GM23338 (cell line): ENCODE results near the gene MRC2. TPM values are rescaled to one million over a fixed set of nuclear protein-coding genes. Genes with fewer than 3 reads are reported as not detected.
A peak's percentile ranks its signal among the peaks of the same experiment; 100 is the strongest.

ENCODE experiments used
- ATAC-seq: fragments of 200-7000 bp; cut with Tn5 transposase; 3 replicates; pipeline ENCODE4 v1.9.1; 2020
- DNase-seq: peaks from one replicate; pipeline ENCODE4 v3.0.0-alpha.2; 2015; ENCODE audit warnings: low spot score
- H2AFZ ChIP-seq: fragments of 200-600 bp; sonication (generic); 2 replicates; pipeline ENCODE4 v1.8.0; 2016; ENCODE audit warnings: antibody characterized with exemption, mild to moderate bottlenecking, moderate library complexity
- H3F3A ChIP-seq: fragments of 200-600 bp; sonication (generic); replicated peaks from 2 replicates; pipeline ENCODE4 v1.8.0; 2017; ENCODE audit warnings: antibody characterized with exemption, mixed run types, low read depth
- H3K27ac ChIP-seq: fragments of 200-600 bp; sonication (generic); 2 replicates; pipeline ENCODE4 v1.6.1; 2016; ENCODE audit warnings: low read depth
- H3K27me3 ChIP-seq: fragments of 200-600 bp; sonication (generic); 2 replicates; pipeline ENCODE4 v1.8.0; 2016; ENCODE audit warnings: mild to moderate bottlenecking, mixed run types, moderate library complexity; ENCODE audit not compliant: insufficient read depth
- H3K36me3 ChIP-seq: fragments of 200-600 bp; sonication (generic); 2 replicates; pipeline ENCODE4 v1.8.0; 2016; ENCODE audit warnings: mild to moderate bottlenecking; ENCODE audit not compliant: insufficient read depth
- H3K4me1 ChIP-seq: fragments of 200-600 bp; sonication (generic); 2 replicates; pipeline ENCODE4 v1.8.0; 2016; ENCODE audit warnings: mild to moderate bottlenecking, moderate library complexity; ENCODE audit not compliant: insufficient read depth
- H3K4me2 ChIP-seq: fragments of 200-600 bp; sonication (generic); 2 replicates; pipeline ENCODE4 v1.7.1; 2017; ENCODE audit warnings: mixed run types
- H3K4me3 ChIP-seq: fragments of 200-600 bp; sonication (generic); 2 replicates; pipeline ENCODE4 v1.6.1; 2016; ENCODE audit warnings: mixed run types
- H3K79me2 ChIP-seq: fragments of 200-600 bp; sonication (generic); replicated peaks from 2 replicates; pipeline ENCODE4 v1.8.0; 2017; ENCODE audit warnings: mild to moderate bottlenecking; ENCODE audit not compliant: insufficient read depth
- H3K9me2 ChIP-seq: fragments of 200-600 bp; sonication (generic); 2 replicates; pipeline ENCODE4 v1.8.0; 2017; ENCODE audit not compliant: insufficient read depth
- H4K20me1 ChIP-seq: fragments of 200-600 bp; sonication (generic); replicated peaks from 2 replicates; pipeline ENCODE4 v1.8.0; 2017; ENCODE audit warnings: mild to moderate bottlenecking; ENCODE audit not compliant: insufficient read depth
- H3K27ac Mint-ChIP-seq: 2 replicates; pipeline ENCODE4 v1.8.0; 2020; ENCODE audit warnings: inconsistent platforms, mild to moderate bottlenecking, moderate library complexity, mixed read lengths
- H3K27me3 Mint-ChIP-seq: 3 replicates; pipeline ENCODE4 v1.8.0; 2022; ENCODE audit warnings: low read depth, mild to moderate bottlenecking, moderate library complexity, mixed read lengths, inconsistent platforms; ENCODE audit not compliant: insufficient read depth, poor library complexity
- H3K36me3 Mint-ChIP-seq: 3 replicates; pipeline ENCODE4 v1.8.0; 2021; ENCODE audit warnings: low read depth, mild to moderate bottlenecking, inconsistent platforms, moderate library complexity, mixed read lengths
- H3K4me1 Mint-ChIP-seq: 3 replicates; pipeline ENCODE4 v1.8.0; 2020; ENCODE audit warnings: mild to moderate bottlenecking, inconsistent platforms, mixed read lengths
- H3K4me3 Mint-ChIP-seq: 3 replicates; pipeline ENCODE4 v1.8.0; 2021; ENCODE audit warnings: moderate library complexity, mild to moderate bottlenecking, inconsistent platforms, mixed read lengths
- H3K9me3 Mint-ChIP-seq: 3 replicates; pipeline ENCODE4 v1.8.0; 2020; ENCODE audit warnings: moderate library complexity, mild to moderate bottlenecking, inconsistent platforms, mixed read lengths
- EZH2 ChIP-seq: fragments of 200-600 bp; sonication (generic); IDR thresholded peaks from one replicate; pipeline ENCODE4 v1.8.0; 2017; ENCODE audit warnings: antibody characterized with exemption, mild to moderate bottlenecking, low read depth; ENCODE audit not compliant: unreplicated experiment
- EZH2phosphoT487 ChIP-seq: fragments of 200-600 bp; sonication (generic); IDR thresholded peaks from one replicate; pipeline ENCODE4 v1.8.1; 2018; ENCODE audit warnings: antibody characterized with exemption; ENCODE audit not compliant: unreplicated experiment
- JUNB ChIP-seq: IDR thresholded peaks from one replicate; pipeline ENCODE4 v1.6.1; 2016; ENCODE audit warnings: antibody characterized with exemption; ENCODE audit not compliant: unreplicated experiment
- NANOG ChIP-seq: IDR thresholded peaks from 2 replicates; pipeline ENCODE4 v1.6.1; 2016; ENCODE audit warnings: antibody characterized with exemption, borderline replicate concordance
- POLR2AphosphoS5 ChIP-seq: IDR thresholded peaks from 2 replicates; pipeline ENCODE4 v1.6.1; 2016; ENCODE audit warnings: antibody characterized with exemption, low read depth
- STAT1 ChIP-seq: IDR thresholded peaks from one replicate; pipeline ENCODE4 v1.6.1; 2016; ENCODE audit warnings: antibody characterized with exemption; ENCODE audit not compliant: unreplicated experiment
- polyA plus RNA-seq: library from polyadenylated mRNA; unstranded; fragments of >200 nt; fragmentation: Nextera tagmentation; extraction: Ambion mirVana; gene quantifications from 2 replicates; pipeline ENCODE4 v1.2.1, GENCODE V29; 2016
- total RNA-seq: library from RNA; depleted of rRNA; stranded (reverse); fragments of >200 nt; shearing (Covaris generic); gene quantifications from 2 replicates; pipeline ENCODE4 v1.2.3, GENCODE V29; 2014
- TF ChIP-seq, protein P1 (sequence below): fragments of 250-450 bp; sonication (Bioruptor Pico); IDR thresholded peaks from 2 replicates; pipeline ENCODE4 v1.5.0; 2020; ENCODE audit warnings: mild to moderate bottlenecking, moderate library complexity
- TF ChIP-seq, protein P2 (sequence below): IDR thresholded peaks from 2 replicates; pipeline ENCODE4 v1.6.1; 2016; ENCODE audit warnings: antibody characterized with exemption

The MRC2 gene
- total and polyA plus RNA-seq, 2 experiments from 2014 or later: 8.0 to 38.6 TPM

DNA sequence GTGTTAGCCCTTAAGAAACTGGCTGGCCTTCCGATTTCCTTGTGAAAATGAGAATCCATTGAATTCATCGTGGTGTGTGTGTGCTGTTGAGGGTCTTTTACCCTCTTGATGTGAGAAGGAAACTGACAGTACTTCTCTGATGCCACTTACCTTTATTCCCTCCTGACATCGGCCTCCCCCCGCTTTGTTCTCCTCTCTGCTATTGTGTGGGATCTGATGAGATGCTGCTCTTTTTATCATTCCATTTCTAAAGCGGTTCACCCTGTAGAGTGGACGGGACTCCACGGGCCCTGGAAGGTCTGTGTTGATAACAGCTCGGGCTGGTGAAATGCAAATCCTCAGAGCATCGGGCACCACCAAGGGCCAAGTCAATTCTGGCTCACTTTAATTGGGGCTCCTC lies 110.8 kb downstream of the MRC2 start:
- Histone ChIP-seq H3K36me3 (no peaks in the 10 kb centered on the region), H3K27ac (no peak overlapping the region), H3K79me2 (no peaks in the 10 kb centered on the region), H3K4me3 (no peak overlapping the region), H3K4me2 (no peak overlapping the region), H3K4me1 (peaks cover 19% of the 10 kb centered on the region), H3K9me2 (no peaks in the 10 kb centered on the region), H4K20me1 (no peaks in the 10 kb centered on the region), H2AFZ (peak overlapping the region; percentile 78; the same call in 1 of the 2 replicates), H3F3A (no peaks in the 10 kb centered on the region), H3K27me3 (no peaks in the 10 kb centered on the region)
- H3K27me3 Mint-ChIP-seq: peaks cover 9% of the 10 kb centered on the region
- no peak overlapping the region for H3K4me3 Mint-ChIP-seq
- TF ChIP-seq, protein P1, sequence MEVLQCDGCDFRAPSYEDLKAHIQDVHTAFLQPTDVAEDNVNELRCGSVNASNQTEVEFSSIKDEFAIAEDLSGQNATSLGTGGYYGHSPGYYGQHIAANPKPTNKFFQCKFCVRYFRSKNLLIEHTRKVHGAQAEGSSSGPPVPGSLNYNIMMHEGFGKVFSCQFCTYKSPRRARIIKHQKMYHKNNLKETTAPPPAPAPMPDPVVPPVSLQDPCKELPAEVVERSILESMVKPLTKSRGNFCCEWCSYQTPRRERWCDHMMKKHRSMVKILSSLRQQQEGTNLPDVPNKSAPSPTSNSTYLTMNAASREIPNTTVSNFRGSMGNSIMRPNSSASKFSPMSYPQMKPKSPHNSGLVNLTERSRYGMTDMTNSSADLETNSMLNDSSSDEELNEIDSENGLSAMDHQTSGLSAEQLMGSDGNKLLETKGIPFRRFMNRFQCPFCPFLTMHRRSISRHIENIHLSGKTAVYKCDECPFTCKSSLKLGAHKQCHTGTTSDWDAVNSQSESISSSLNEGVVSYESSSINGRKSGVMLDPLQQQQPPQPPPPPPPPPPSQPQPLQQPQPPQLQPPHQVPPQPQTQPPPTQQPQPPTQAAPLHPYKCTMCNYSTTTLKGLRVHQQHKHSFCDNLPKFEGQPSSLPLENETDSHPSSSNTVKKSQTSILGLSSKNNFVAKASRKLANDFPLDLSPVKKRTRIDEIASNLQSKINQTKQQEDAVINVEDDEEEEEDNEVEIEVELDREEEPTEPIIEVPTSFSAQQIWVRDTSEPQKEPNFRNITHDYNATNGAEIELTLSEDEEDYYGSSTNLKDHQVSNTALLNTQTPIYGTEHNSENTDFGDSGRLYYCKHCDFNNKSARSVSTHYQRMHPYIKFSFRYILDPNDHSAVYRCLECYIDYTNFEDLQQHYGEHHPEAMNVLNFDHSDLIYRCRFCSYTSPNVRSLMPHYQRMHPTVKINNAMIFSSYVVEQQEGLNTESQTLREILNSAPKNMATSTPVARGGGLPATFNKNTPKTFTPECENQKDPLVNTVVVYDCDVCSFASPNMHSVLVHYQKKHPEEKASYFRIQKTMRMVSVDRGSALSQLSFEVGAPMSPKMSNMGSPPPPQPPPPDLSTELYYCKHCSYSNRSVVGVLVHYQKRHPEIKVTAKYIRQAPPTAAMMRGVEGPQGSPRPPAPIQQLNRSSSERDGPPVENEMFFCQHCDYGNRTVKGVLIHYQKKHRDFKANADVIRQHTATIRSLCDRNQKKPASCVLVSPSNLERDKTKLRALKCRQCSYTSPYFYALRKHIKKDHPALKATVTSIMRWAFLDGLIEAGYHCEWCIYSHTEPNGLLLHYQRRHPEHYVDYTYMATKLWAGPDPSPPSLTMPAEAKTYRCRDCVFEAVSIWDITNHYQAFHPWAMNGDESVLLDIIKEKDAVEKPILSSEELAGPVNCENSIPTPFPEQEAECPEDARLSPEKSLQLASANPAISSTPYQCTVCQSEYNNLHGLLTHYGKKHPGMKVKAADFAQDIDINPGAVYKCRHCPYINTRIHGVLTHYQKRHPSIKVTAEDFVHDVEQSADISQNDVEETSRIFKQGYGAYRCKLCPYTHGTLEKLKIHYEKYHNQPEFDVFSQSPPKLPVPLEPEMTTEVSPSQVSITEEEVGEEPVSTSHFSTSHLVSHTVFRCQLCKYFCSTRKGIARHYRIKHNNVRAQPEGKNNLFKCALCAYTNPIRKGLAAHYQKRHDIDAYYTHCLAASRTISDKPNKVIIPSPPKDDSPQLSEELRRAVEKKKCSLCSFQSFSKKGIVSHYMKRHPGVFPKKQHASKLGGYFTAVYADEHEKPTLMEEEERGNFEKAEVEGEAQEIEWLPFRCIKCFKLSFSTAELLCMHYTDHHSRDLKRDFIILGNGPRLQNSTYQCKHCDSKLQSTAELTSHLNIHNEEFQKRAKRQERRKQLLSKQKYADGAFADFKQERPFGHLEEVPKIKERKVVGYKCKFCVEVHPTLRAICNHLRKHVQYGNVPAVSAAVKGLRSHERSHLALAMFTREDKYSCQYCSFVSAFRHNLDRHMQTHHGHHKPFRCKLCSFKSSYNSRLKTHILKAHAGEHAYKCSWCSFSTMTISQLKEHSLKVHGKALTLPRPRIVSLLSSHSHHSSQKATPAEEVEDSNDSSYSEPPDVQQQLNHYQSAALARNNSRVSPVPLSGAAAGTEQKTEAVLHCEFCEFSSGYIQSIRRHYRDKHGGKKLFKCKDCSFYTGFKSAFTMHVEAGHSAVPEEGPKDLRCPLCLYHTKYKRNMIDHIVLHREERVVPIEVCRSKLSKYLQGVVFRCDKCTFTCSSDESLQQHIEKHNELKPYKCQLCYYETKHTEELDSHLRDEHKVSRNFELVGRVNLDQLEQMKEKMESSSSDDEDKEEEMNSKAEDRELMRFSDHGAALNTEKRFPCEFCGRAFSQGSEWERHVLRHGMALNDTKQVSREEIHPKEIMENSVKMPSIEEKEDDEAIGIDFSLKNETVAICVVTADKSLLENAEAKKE: no peak
- TF ChIP-seq EZH2phosphoT487 (no peak), EZH2 (no peak), JUNB (no peak), POLR2AphosphoS5 (no peak), NANOG (no peak), STAT1 (no peak)
- TF ChIP-seq, protein P2, sequence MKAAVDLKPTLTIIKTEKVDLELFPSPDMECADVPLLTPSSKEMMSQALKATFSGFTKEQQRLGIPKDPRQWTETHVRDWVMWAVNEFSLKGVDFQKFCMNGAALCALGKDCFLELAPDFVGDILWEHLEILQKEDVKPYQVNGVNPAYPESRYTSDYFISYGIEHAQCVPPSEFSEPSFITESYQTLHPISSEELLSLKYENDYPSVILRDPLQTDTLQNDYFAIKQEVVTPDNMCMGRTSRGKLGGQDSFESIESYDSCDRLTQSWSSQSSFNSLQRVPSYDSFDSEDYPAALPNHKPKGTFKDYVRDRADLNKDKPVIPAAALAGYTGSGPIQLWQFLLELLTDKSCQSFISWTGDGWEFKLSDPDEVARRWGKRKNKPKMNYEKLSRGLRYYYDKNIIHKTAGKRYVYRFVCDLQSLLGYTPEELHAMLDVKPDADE: no peak
- DNase-seq: no peak
- no peak overlapping the region for H3K27ac Mint-ChIP-seq
- peak; percentile 21; the same call in 1 of the 3 replicates for ATAC-seq
- H3K4me1 Mint-ChIP-seq: peaks cover 41% of the 10 kb centered on the region
- no peaks in the 10 kb centered on the region for H3K9me3 Mint-ChIP-seq
- H3K36me3 Mint-ChIP-seq: no peaks in the 10 kb centered on the region
